Measurements from ENCODE around the gene WDR70. TPM values are rescaled to one million over a fixed set of nuclear protein-coding genes. Genes with fewer than 3 reads are reported as not detected.

The WDR70 gene
- total and polyA plus RNA-seq, 10 of the 15 experiments (the other 5 are each of a cell fraction or from before 2014, with no cell fraction given) = 10.9 to 33.6 (median 29.1) TPM

DNA sequence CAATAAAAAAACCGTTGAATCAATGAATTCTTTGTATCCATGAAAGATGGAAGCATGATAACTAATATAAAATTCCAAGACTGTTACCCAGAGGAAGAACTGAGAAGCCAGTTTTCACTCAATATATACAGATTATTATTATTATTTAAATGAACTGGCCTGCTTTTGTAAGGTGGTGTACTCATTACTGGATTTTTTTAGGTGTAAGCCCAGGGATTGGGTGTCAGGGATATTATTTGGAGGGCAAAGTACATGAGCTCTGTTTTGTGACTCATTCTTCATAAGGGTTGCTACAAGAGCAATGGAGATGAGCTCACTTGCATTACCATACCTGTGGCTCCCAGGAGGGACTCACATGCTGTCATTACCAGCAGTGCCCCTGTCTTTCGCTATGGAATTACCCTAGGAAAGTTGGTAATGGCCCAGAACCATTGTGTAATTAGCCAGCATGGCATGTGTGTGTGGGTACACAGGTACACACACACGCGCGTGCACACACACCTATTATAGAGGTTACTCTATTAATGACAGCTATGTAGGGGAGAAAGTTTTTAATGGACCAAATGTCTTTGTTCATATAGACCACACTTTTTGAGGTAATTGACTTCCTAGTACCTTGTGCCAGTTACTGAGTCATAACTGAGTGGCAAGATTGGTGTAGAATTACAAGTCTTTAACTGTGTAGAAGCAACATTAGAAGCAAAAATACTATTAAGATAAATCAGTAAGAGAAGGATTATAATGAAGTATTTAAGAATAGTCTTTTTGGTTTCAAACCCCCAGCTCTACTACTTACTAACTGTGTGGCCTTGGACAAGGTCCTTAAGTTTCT lies 317.3 kb downstream of the WDR70 start (continued):
- TF ChIP-seq ZNF592 (IDR thresholded peaks at IDR 0.05) (no peak), MEF2B (IDR thresholded peaks at IDR 0.05; ENCODE audit: partially characterized antibody, poor library complexity, severe bottlenecking) (no peak)

DNA sequence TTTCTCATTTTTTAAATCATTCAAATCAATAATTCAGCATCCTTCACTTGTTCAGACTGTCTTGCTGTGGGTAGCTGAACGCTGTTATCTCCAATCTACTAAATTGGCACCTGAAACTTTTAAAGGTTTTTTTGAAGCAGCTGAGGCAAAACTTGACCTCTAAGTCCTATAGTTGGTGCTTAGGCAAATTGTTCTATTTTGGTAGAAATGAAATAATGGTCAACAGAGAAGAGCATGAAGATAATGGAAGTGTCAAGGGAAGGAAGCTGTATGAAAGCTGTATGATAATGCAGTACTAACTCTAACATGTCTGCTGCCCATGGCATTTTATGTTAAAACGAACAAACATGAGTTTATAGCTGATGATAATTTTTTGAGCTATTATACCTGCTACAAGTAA lies 322.8 kb downstream of the WDR70 start:
- no peak overlapping the region for H3K4me2 ChIP-seq (ENCODE audit: control insufficient read depth, insufficient read depth)
- no TSS peak for BruUV-seq (replicated peaks)
- ChIA-PET RAD21 (ENCODE audit: unreplicated experiment) (no interaction called here), POLR2A (no interaction called here), SMC1A (ENCODE audit: uncharacterized antibody, unreplicated experiment) (interaction anchor here (0.8 to 1.4 kb wide), 3 partner anchors 21 to 289 kb away, joined by 3 to 4 read pairs (median 4); no protein-coding TSS in a partner anchor), CTCF (interaction anchor here (1.2 to 1.7 kb wide), 3 partner anchors 9 to 21 kb away, joined by 3 to 7 read pairs (median 6); no protein-coding TSS in a partner anchor)
- intact Hi-C loops (cut with micrococcal nuclease; ENCODE audit: unreplicated experiment) (no loop called here), in situ Hi-C loops (cut with MboI) (no loop called here)
- no peaks in the 10 kb centered on the region for H3K27me3 ChIP-seq (replicated peaks in 1 of 2; ENCODE audit: control insufficient read depth in 2 of 2, insufficient read depth in 2 of 2, low read length in 1 of 2)
- H3K79me2 ChIP-seq (ENCODE audit: control insufficient read depth, insufficient read depth, low read length) = no peaks in the 10 kb centered on the region
- DNase-seq (ENCODE audit: low read depth, low spot score) (no peak), ATAC-seq (no peak), FAIRE-seq (no peak)
- H3K9me3 ChIP-seq (replicated peaks; ENCODE audit: control insufficient read depth, insufficient read depth, low read length) = no peaks in the 10 kb centered on the region
- H3K4me1 ChIP-seq (ENCODE audit: control insufficient read depth, insufficient read depth, low read length) = no peaks in the 10 kb centered on the region
- no peak overlapping the region for H3K4me3 ChIP-seq
- no peak overlapping the region for H2AFZ ChIP-seq (ENCODE audit: control insufficient read depth, low read depth, low read length)
- H3K36me3 ChIP-seq (ENCODE audit: control insufficient read depth in 2 of 2, insufficient read depth in 2 of 2, low read length in 1 of 2) = no peaks in the 10 kb centered on the region
- 19% methylated on average over 2 of the region's 2 CpGs for WGBS (ENCODE audit: insufficient coverage, insufficient replicate concordance, low lambda C conversion rate, missing lambda C conversion rate)
- H3K9ac ChIP-seq (ENCODE audit: control insufficient read depth, insufficient read depth, low read length) = no peak overlapping the region
- no peaks in the 10 kb centered on the region for H4K20me1 ChIP-seq (ENCODE audit: control insufficient read depth, insufficient read depth)
- H3K27ac ChIP-seq (ENCODE audit: control insufficient read depth, insufficient read depth) = no peak overlapping the region
- no peak for TF ChIP-seq PBX3 (IDR thresholded peaks at IDR 0.05; ENCODE audit: insufficient replicate concordance, low read depth, low read length)
- TF ChIP-seq RFX5 (IDR thresholded peaks at IDR 0.05; ENCODE audit: low read depth, low read length) = no peak
- no peak for TF ChIP-seq NFIC (IDR thresholded peaks at IDR 0.05; ENCODE audit: low read depth, low read length)
- no peak for TF ChIP-seq LARP7 (IDR thresholded peaks at IDR 0.05)
- TF ChIP-seq SREBF2 (IDR thresholded peaks at IDR 0.05; ENCODE audit: low read length) = no peak
- TF ChIP-seq GATAD2B (conservative IDR thresholded peaks at IDR 0.05; ENCODE audit: low read depth) = no peak
- TF ChIP-seq NRF1 (conservative IDR thresholded peaks at IDR 0.05; ENCODE audit: low read depth, low read length) = no peak
- no peak for TF ChIP-seq CREB1 (IDR thresholded peaks at IDR 0.05; ENCODE audit: low read depth)
- no peak for TF ChIP-seq EP300 (IDR thresholded peaks at IDR 0.05; ENCODE audit: borderline replicate concordance in 1 of 2, control insufficient read depth in 1 of 2, low read depth in 2 of 2, low read length in 2 of 2)
- TF ChIP-seq NR2C2 (IDR thresholded peaks at IDR 0.05; ENCODE audit: borderline replicate concordance, control insufficient read depth, insufficient read length, low read depth) = no peak
- TF ChIP-seq SMAD1 (IDR thresholded peaks at IDR 0.05; ENCODE audit: low read depth, partially characterized antibody) = no peak
- TF ChIP-seq, protein P1, sequence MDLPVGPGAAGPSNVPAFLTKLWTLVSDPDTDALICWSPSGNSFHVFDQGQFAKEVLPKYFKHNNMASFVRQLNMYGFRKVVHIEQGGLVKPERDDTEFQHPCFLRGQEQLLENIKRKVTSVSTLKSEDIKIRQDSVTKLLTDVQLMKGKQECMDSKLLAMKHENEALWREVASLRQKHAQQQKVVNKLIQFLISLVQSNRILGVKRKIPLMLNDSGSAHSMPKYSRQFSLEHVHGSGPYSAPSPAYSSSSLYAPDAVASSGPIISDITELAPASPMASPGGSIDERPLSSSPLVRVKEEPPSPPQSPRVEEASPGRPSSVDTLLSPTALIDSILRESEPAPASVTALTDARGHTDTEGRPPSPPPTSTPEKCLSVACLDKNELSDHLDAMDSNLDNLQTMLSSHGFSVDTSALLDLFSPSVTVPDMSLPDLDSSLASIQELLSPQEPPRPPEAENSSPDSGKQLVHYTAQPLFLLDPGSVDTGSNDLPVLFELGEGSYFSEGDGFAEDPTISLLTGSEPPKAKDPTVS (IDR thresholded peaks at IDR 0.05; ENCODE audit: low read depth, low read length) = no peak
- no peak for TF ChIP-seq ATF7 (IDR thresholded peaks at IDR 0.05; ENCODE audit: low read depth)

All from GM12878 (cell line).